T-helper 2 cell (primary cell): ENCODE measurements around the gene TADA2B.

ENCODE experiments used
- DNase-seq, 5 experiments: peaks; one replicate each; pipeline versions ENCODE4 v3.0.0 to v3.0.0-alpha.2; 2012 to 2022
- total RNA-seq, 2 donors: gene quantifications; one replicate each; lab custom pipeline; 2026; lab: John Stamatoyannopoulos, UW

Gene TADA2B
- 58.0 to 69.8 reads per million in 2 donors for total RNA-seq

- DNase-seq, result peak; percentile 24 to 70 (median 43)
Measured at GRCh38 chr4:7043284-7044136, at the start of gene TADA2B. Gene TADA2B, plus strand, starts transcription at chr4:7043372. Its CDS starts 208 bp downstream, at chr4:7043580.

- no peak for DNase-seq
Measured at GRCh38 chr4:6996481-6996880, 46.7 kb upstream of the TADA2B start.

- DNase-seq, result peak in 1 of 5 experiments; percentile 65
Measured at GRCh38 chr4:6999172-7000086, 43.7 kb upstream of the TADA2B start.

GRCh38 chr4:7000421-7001176, 42.6 kb upstream of the TADA2B start:
- no peak for DNase-seq

- no peak for DNase-seq
Measured at GRCh38 chr4:7001271-7001670, 41.9 kb upstream of the TADA2B start.

- DNase-seq, result no peak
Measured at GRCh38 chr4:7002336-7002735, 40.8 kb upstream of the TADA2B start.

- DNase-seq, result no peak
Measured at GRCh38 chr4:7003176-7003878, 39.8 kb upstream of the TADA2B start.

- no peak for DNase-seq
Measured at GRCh38 chr4:7003879-7004240, 39.3 kb upstream of the TADA2B start.

GRCh38 chr4:7004331-7004730, 38.8 kb upstream of the TADA2B start:
- no peak for DNase-seq

GRCh38 chr4:7005571-7005970, 37.6 kb upstream of the TADA2B start:
- DNase-seq, result no peak

GRCh38 chr4:7006411-7006810, 36.8 kb upstream of the TADA2B start:
- DNase-seq, result no peak

- no peak for DNase-seq
Measured at GRCh38 chr4:7007142-7007907, 35.8 kb upstream of the TADA2B start.

GRCh38 chr4:7007944-7008343, 35.2 kb upstream of the TADA2B start:
- no peak for DNase-seq

- no peak for DNase-seq
Measured at GRCh38 chr4:7009564-7009963, 33.6 kb upstream of the TADA2B start.

GRCh38 chr4:7013175-7013574, 30.0 kb upstream of the TADA2B start:
- DNase-seq, result no peak

- no peak for DNase-seq
Measured at GRCh38 chr4:7014815-7015214, 28.4 kb upstream of the TADA2B start.

GRCh38 chr4:7015383-7016035, 27.7 kb upstream of the TADA2B start:
- DNase-seq, result no peak

- DNase-seq, result no peak
Measured at GRCh38 chr4:7016086-7016485, 27.1 kb upstream of the TADA2B start.

- DNase-seq, result no peak
Measured at GRCh38 chr4:7016512-7016911, 26.7 kb upstream of the TADA2B start.

GRCh38 chr4:7017446-7018048, 25.6 kb upstream of the TADA2B start:
- no peak for DNase-seq
